Astrocyte of the cerebellum (primary cell): ENCODE measurements around the gene ATXN1.

Experiments used
- DNase-seq: peaks from one replicate; pipeline ENCODE4 v3.0.0-alpha.2; 2011; ENCODE audit warnings: low read depth
- H3K4me3 ChIP-seq: 2 replicates; pipeline ENCODE4 v1.5.1; 2011; ENCODE audit warnings: mild to moderate bottlenecking, low read depth, low read length, moderate library complexity
- in situ Hi-C: cut with HindIII; loops from 2 replicates; pipeline ENCODE4 v1.10.0; 2017; ENCODE audit warnings: low sequenced_read_pairs
- TF ChIP-seq, protein P1 (sequence below): IDR thresholded peaks from 2 replicates; pipeline ENCODE4 v1.5.1; 2012; ENCODE audit warnings: low read length, low read depth, moderate library complexity, mild to moderate bottlenecking; ENCODE audit errors: missing control alignments

Gene ATXN1

DNA sequence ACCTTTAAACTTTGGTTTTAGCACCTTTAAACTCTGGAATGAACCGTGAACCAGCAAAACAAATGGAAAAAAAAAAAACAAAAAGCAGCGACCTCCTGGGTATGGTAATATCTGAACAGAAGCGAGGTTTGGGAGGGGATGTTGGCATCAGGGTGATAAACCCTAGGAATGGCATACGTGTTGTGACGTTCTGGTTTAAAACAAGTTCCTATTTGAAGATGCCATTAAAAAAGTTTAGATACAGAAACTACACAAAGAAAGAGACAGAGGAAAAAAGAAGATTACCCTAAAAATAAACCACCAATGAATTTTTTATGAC lies 60.4 kb downstream of the ATXN1 start:
- peak overlapping the region; percentile 25 for H3K4me3 ChIP-seq
- no peak for DNase-seq
- in situ Hi-C loops = no loop called here
- TF ChIP-seq, protein P1, sequence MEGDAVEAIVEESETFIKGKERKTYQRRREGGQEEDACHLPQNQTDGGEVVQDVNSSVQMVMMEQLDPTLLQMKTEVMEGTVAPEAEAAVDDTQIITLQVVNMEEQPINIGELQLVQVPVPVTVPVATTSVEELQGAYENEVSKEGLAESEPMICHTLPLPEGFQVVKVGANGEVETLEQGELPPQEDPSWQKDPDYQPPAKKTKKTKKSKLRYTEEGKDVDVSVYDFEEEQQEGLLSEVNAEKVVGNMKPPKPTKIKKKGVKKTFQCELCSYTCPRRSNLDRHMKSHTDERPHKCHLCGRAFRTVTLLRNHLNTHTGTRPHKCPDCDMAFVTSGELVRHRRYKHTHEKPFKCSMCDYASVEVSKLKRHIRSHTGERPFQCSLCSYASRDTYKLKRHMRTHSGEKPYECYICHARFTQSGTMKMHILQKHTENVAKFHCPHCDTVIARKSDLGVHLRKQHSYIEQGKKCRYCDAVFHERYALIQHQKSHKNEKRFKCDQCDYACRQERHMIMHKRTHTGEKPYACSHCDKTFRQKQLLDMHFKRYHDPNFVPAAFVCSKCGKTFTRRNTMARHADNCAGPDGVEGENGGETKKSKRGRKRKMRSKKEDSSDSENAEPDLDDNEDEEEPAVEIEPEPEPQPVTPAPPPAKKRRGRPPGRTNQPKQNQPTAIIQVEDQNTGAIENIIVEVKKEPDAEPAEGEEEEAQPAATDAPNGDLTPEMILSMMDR = no peak

DNA sequence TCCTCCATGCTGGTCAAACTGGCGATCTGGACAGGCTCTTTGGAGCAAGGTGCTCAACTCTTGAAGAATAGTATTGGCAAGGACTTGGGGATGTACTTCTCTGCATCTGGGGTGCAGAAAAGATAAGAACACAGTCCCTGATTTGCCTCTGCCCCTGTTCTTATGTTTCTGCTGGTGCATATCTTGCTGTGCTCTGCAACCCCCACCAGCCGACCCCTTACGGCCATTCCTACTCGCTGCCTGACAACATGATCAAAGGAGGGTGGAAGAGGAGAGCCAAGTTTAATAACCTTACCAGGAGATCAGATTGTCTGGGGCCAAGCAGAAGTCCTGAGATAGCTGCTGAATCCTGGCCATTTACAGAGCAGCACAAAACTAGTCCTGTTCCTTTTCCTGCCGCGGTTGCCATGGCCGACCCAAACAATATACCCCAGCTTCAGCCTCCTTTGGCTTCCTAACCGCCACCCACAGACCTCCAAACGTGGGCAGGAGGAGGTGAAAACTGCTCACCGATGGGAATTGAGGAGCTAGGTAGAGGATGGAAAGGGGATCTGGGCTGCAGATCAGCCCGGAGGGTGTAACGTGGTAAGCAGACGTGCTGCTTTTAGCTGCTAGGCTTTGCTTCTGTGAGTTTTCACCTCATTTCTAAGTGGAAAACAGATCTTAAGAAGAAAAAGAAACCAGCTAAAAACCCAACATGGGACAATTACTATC lies 60.9 kb downstream of the ATXN1 start:
- TF ChIP-seq, protein P1 = no peak

DNA sequence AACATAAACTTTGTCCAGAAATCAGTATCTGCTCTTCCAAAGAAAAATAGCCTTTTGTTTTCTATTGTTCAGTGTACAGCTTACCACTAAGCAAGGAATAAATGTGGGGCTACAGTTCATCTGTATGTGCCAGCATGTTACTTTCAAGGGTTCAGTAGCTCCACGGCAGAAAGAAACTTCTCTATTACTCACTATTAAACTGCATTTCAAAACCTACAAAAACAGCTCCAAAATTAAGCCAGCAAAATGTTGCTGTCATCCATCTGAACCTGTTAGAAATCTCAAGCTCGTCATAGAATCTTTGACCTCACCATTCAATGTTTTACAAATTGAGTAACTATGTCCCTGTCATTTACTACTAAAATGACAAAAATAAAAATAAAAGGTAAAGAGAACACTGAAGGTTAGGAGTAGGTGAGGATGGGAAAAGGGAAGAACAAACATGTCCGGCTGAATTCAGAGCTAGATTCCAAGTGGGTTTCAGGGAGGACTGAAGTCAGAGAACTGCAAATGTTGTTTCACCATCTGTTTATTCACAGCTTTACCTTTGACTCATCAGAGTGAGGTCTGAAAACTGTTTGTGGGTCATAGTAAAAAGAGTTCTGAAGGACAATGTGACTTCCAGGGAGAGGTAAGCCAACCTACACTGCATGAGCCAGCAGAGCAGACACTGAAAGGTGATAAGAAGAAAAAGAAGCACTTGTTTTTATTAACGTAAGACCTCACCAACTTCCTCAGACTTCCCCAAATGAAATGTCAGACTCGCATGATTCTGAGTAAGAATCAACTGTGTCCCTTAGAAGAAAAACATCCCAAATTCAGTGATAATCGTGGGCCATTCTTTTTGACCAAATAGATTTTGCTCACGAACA lies 62.0 kb downstream of the ATXN1 start:
- in situ Hi-C loops = no loop called here
- TF ChIP-seq, protein P1 = no peak
- DNase-seq = no peak
- H3K4me3 ChIP-seq = no peak overlapping the region

More for the DNA sequence above, 60.9 kb downstream of the ATXN1 start:
- peak overlapping the region; percentile 25 for H3K4me3 ChIP-seq
- DNase-seq = no peak
- in situ Hi-C loops = no loop called here

DNA sequence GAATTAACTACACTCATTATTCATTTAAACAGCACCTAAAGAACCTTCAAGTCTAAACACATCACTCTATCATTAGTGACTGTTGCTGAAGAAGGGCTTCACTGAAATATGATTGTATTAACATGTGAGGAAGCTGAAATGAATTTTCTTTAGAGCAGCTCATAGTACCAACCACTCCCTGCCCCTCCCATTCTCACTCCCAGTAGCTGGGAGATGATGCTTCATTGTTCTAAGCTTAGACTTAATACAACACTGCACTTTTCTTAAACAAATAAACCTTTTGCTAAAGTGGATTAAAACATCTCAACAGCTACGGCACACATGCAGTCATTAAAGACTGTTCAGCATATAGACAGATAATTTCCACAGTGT lies 63.1 kb downstream of the ATXN1 start:
- no peak for DNase-seq
- TF ChIP-seq, protein P1 = no peak
- in situ Hi-C loops = no loop called here
- H3K4me3 ChIP-seq = no peak overlapping the region

DNA sequence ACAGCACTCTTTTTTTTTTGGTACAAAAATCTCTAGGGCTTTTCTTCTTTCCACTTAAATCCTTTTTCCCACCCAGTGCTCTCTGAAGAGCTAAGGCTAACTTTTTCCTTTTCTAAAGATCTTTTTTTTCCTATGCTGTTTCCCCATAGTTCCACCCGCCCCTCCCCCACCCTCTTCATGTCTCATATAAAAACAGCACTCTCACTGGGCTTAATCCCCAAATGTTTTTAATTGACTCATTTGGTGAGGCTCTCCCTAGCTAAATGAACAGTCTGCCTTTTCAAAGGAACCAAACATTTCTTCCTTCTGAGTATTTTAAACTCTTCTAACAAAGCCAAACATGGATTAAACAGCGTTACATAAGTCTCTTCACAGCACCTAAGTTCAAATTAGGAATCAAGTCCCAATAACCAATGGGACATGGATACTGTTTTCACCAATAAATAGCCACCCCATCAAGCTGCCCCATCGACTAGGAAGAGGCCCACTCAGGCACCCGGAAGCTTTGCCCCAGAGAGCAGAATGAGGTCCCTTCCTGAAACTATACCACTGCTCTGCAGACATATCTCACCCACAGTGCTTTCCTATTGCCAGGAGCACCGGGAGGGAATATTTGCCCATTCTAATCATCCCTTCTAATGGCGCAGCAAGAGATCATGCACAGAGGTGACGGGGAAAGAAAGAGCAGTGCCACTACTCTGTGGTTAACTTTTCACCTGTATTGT lies 63.7 kb downstream of the ATXN1 start:
- TF ChIP-seq, protein P1 = no peak
- in situ Hi-C loops = no loop called here
- no peak overlapping the region for H3K4me3 ChIP-seq
- DNase-seq = no peak

DNA sequence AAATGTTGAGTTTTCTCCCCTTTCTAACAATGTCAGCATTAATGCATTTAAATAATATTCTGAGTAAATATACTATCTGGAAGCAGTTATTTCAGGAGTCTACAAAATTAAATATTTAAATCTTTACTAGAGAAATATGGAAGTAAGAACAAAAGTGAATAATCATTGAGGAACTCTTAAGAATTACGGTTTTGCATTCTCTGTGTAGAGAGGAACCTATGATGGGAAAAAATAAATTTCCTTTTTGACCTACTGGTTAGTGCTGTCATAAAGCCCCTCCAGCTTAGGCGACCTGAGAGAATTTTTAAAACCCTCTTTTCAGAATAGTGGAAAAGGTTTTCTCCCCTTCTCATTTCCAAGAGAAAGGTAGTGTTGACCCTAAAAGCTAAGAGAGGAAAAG lies 64.8 kb downstream of the ATXN1 start:
- DNase-seq = no peak
- H3K4me3 ChIP-seq = no peak overlapping the region
- in situ Hi-C loops = no loop called here
- TF ChIP-seq, protein P1 = no peak
